ENCODE data around the gene NCKAP1. TPM values are rescaled to one million over a fixed set of nuclear protein-coding genes. Genes with fewer than 3 reads are reported as not detected.

The NCKAP1 gene
- total RNA-seq, 1 donor from 2014 or later, result 83.0 TPM

DNA sequence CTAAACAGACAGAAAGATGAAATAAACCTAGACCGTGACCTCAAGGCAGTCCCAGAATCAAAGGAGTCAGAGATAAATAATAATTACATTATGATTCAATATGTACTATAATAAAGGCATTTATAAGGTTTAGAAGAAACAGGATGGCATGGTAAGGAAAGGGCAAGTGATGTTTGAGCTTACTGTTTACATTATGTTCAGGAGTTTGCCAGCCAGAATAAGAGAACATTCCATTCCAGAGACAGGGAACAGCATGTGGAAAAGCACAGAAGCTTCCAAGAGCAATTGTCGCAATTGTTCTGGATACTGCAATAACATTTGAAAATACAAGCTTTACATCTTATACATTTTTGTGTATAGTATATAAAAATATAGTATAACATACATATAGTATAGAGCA lies 121.8 kb downstream of the NCKAP1 start:
- H3K27ac ChIP-seq (ENCODE audit: low read depth, low read length), result peak overlapping the region; percentile 85
- no peaks in the 10 kb centered on the region for H3K27me3 ChIP-seq (ENCODE audit: control insufficient read depth in 3 of 3, insufficient read depth in 3 of 3, low read length in 3 of 3)
- H3K9me3 ChIP-seq (ENCODE audit: control insufficient read depth in 3 of 3, low read length in 3 of 3), result no peaks in the 10 kb centered on the region
- peak overlapping the region in 1 of 3 donors; percentile 41 for H3K9ac ChIP-seq (ENCODE audit: low read depth in 1 of 3, low read length in 3 of 3)
- peaks cover 0 to 9% (median 3%) of the 10 kb centered on the region in 3 donors for H3K36me3 ChIP-seq (ENCODE audit: control insufficient read depth in 3 of 3, insufficient read depth in 3 of 3, low read length in 3 of 3)
- H3K4me1 ChIP-seq (ENCODE audit: control insufficient read depth in 3 of 3, insufficient read depth in 3 of 3, low read length in 3 of 3), result peaks cover 13 to 25% (median 22%) of the 10 kb centered on the region in 3 donors
- H3K4me3 ChIP-seq (ENCODE audit: low read length in 3 of 3), result peak overlapping the region in 1 of 3 donors; percentile 7

DNA sequence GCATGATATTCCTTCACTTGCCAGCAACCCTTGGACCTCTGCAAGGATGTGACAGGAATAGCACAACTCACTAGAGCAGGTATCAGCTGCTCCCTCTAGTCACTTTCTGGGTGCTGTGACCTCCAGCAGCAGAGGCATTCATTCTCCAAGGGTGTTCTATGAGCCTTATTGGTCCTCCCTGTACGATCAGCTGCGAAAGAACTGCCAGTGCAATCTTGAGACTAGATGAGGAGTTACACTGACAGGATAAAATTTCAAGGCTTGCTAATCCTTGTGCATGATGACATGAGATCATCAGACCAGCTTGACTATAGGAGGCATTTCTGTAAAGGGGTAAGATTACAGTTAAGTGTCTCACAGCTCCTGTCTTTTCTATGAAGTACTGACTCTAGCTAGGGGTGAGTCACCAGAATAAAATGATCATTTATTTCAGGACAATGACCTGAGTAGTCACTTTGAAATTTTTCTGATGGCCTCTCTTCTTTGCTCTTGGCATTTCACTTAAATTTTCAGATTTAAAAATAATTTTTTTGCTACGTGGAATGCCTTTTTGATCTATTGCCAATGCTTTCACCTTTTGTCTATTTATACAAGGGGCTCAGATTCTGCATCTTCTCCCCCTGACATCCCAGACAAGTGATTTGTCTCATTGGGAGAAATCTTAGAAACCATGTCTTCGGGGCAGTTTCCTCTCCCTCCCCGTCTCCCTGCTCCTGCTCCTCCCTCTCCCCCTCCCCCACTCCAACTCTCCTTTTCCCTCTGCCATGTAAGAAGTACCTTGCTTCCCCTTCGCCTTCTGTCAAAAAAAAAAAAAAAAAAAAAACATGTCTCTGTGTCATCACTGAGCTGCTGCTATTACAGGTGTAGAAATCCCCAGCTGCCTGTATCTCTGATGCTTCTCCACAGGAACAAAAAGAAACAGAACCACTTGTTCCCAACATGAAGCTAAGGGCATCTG lies 122.6 kb downstream of the NCKAP1 start:
- Histone ChIP-seq H3K4me3 (ENCODE audit: low read length in 3 of 3) (peak overlapping the region in 2 of 3 donors; percentile 7 to 39), H3K9me3 (ENCODE audit: control insufficient read depth in 3 of 3, low read length in 3 of 3) (no peaks in the 10 kb centered on the region), H3K27me3 (ENCODE audit: control insufficient read depth in 3 of 3, insufficient read depth in 3 of 3, low read length in 3 of 3) (no peaks in the 10 kb centered on the region), H3K36me3 (ENCODE audit: control insufficient read depth in 3 of 3, insufficient read depth in 3 of 3, low read length in 3 of 3) (peaks cover 0 to 9% (median 3%) of the 10 kb centered on the region in 3 donors), H3K4me1 (ENCODE audit: control insufficient read depth in 3 of 3, insufficient read depth in 3 of 3, low read length in 3 of 3) (peaks cover 13 to 27% (median 22%) of the 10 kb centered on the region in 3 donors), H3K27ac (ENCODE audit: low read depth, low read length) (peak overlapping the region; percentile 85), H3K9ac (ENCODE audit: low read depth in 1 of 3, low read length in 3 of 3) (peak overlapping the region in 2 of 3 donors; percentile 41 to 71)

DNA sequence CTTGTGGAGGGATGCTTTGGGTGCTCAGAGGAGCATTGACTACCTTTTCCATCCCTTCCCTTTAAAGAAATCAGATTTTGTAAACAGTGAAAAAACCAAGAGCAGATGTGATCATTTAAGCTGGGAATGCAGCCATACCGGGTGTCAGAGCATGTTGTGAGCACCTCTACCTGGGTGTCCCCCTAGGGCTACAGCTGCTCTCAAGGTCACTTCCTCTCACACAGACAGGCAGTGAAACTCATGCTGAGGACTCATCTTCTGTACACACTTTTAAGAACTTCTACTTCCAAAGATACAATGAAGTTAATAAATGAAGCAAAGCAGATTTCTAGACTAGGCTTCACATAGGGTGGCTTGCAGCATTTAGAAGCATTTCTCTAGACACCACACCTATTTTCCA lies 123.4 kb downstream of the NCKAP1 start:
- Histone ChIP-seq H3K9me3 (ENCODE audit: control insufficient read depth in 3 of 3, low read length in 3 of 3) (no peaks in the 10 kb centered on the region), H3K9ac (ENCODE audit: low read depth in 1 of 3, low read length in 3 of 3) (peak overlapping the region in 2 of 3 donors; percentile 17 to 71), H3K4me3 (ENCODE audit: low read length in 3 of 3) (no peak overlapping the region), H3K4me1 (ENCODE audit: control insufficient read depth in 3 of 3, insufficient read depth in 3 of 3, low read length in 3 of 3) (peaks cover 13 to 27% (median 22%) of the 10 kb centered on the region in 3 donors), H3K27ac (ENCODE audit: low read depth, low read length) (peak overlapping the region; percentile 85), H3K27me3 (ENCODE audit: control insufficient read depth in 3 of 3, insufficient read depth in 3 of 3, low read length in 3 of 3) (no peaks in the 10 kb centered on the region), H3K36me3 (ENCODE audit: control insufficient read depth in 3 of 3, insufficient read depth in 3 of 3, low read length in 3 of 3) (peaks cover 3 to 6% (median 4%) of the 10 kb centered on the region in 3 donors)

DNA sequence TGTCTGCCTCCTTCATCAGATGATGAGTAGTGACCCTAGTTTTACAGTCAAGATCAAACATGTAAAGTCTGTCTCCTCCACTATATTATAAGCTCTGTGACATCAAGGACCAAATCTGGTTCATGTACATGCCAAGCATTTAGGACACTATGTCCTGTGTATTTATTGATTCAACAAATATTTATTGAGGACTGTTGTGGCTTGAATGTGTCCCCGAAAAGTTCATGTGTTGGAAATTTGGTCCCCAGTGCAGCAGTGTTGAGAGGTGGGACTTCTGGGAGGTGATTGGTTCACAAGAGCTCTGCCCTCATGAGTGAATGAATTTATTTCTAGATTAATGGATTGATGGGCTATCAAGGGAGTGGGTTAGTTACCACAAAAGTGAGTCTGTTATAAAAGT lies 125.2 kb downstream of the NCKAP1 start:
- H3K4me3 ChIP-seq (ENCODE audit: low read length in 3 of 3), result no peak overlapping the region
- no peaks in the 10 kb centered on the region for H3K27me3 ChIP-seq (ENCODE audit: control insufficient read depth in 3 of 3, insufficient read depth in 3 of 3, low read length in 3 of 3)
- H3K4me1 ChIP-seq (ENCODE audit: control insufficient read depth in 3 of 3, insufficient read depth in 3 of 3, low read length in 3 of 3), result peaks cover 13 to 27% (median 22%) of the 10 kb centered on the region in 3 donors
- H3K9ac ChIP-seq (ENCODE audit: low read depth in 1 of 3, low read length in 3 of 3), result no peak overlapping the region
- H3K36me3 ChIP-seq (ENCODE audit: control insufficient read depth in 3 of 3, insufficient read depth in 3 of 3, low read length in 3 of 3), result peaks cover 3 to 6% (median 4%) of the 10 kb centered on the region in 3 donors
- H3K27ac ChIP-seq (ENCODE audit: low read depth, low read length), result no peak overlapping the region
- no peaks in the 10 kb centered on the region for H3K9me3 ChIP-seq (ENCODE audit: control insufficient read depth in 3 of 3, low read length in 3 of 3)

- Histone ChIP-seq H3K36me3 (ENCODE audit: control insufficient read depth in 3 of 3, insufficient read depth in 3 of 3, low read length in 3 of 3) (peaks cover 3 to 6% (median 4%) of the 10 kb centered on the region in 3 donors), H3K9me3 (ENCODE audit: control insufficient read depth in 3 of 3, low read length in 3 of 3) (no peaks in the 10 kb centered on the region), H3K4me3 (ENCODE audit: low read length in 3 of 3) (no peak overlapping the region), H3K27ac (ENCODE audit: low read depth, low read length) (no peak overlapping the region), H3K9ac (ENCODE audit: low read depth in 1 of 3, low read length in 3 of 3) (no peak overlapping the region), H3K4me1 (ENCODE audit: control insufficient read depth in 3 of 3, insufficient read depth in 3 of 3, low read length in 3 of 3) (peaks cover 9 to 29% (median 22%) of the 10 kb centered on the region in 3 donors), H3K27me3 (ENCODE audit: control insufficient read depth in 3 of 3, insufficient read depth in 3 of 3, low read length in 3 of 3) (no peaks in the 10 kb centered on the region)
These were observed 125.7 kb downstream of the NCKAP1 start for GRCh38 chr2:182912518-182912915.

DNA sequence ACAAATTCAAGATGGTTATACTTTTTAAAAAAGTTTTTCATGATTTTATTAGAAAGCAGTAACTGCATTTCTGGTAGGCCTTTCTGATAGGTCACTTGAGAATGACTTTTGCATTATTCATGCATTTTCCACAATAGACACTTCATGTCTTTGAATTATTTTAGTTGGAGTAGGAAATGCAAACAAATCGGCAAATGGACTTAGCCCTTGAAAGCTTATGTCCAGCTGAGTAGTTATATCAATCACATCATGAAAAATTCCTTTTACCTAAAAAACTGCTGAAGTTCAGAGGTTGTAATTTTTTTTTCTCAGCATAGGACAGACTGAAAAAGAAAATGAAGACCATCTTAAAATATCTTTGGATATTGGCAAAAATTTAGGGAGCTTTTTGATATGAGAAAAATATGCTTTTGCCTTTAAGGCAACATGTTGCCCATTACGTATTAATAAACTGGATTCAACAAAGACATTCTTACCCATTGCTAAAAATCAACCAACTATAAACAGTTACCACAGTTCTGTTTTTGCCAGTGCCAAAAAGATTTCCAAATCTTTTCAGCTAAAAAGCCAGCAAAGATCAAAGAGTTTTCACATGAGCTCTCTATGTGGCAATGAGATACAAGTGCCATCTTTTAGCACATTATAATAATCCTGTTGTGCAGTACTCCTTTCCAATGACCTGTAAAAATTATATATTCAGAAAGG lies 126.3 kb downstream of the NCKAP1 start:
- Histone ChIP-seq H3K9me3 (ENCODE audit: control insufficient read depth in 3 of 3, low read length in 3 of 3) (no peaks in the 10 kb centered on the region), H3K4me1 (ENCODE audit: control insufficient read depth in 3 of 3, insufficient read depth in 3 of 3, low read length in 3 of 3) (peaks cover 9 to 32% (median 27%) of the 10 kb centered on the region in 3 donors), H3K27me3 (ENCODE audit: control insufficient read depth in 3 of 3, insufficient read depth in 3 of 3, low read length in 3 of 3) (no peaks in the 10 kb centered on the region), H3K36me3 (ENCODE audit: control insufficient read depth in 3 of 3, insufficient read depth in 3 of 3, low read length in 3 of 3) (peaks cover 3 to 6% (median 4%) of the 10 kb centered on the region in 3 donors), H3K9ac (ENCODE audit: low read depth in 1 of 3, low read length in 3 of 3) (no peak overlapping the region), H3K4me3 (ENCODE audit: low read length in 3 of 3) (no peak overlapping the region), H3K27ac (ENCODE audit: low read depth, low read length) (no peak overlapping the region)

GRCh38 chr2:182910965-182911364 lies 127.3 kb downstream of the NCKAP1 start:
- Histone ChIP-seq H3K4me1 (ENCODE audit: control insufficient read depth in 3 of 3, insufficient read depth in 3 of 3, low read length in 3 of 3) (peaks cover 7 to 27% (median 26%) of the 10 kb centered on the region in 3 donors), H3K27me3 (ENCODE audit: control insufficient read depth in 3 of 3, insufficient read depth in 3 of 3, low read length in 3 of 3) (no peaks in the 10 kb centered on the region), H3K4me3 (ENCODE audit: low read length in 3 of 3) (no peak overlapping the region), H3K36me3 (ENCODE audit: control insufficient read depth in 3 of 3, insufficient read depth in 3 of 3, low read length in 3 of 3) (peaks cover 3 to 6% (median 4%) of the 10 kb centered on the region in 3 donors), H3K9ac (ENCODE audit: low read depth in 1 of 3, low read length in 3 of 3) (no peak overlapping the region), H3K27ac (ENCODE audit: low read depth, low read length) (no peak overlapping the region), H3K9me3 (ENCODE audit: control insufficient read depth in 3 of 3, low read length in 3 of 3) (no peaks in the 10 kb centered on the region)

GRCh38 chr2:182907081-182907830 lies 131.0 kb downstream of the NCKAP1 start:
- H3K27ac ChIP-seq (ENCODE audit: low read depth, low read length), result peak overlapping the region; percentile 75
- no peak overlapping the region for H3K4me3 ChIP-seq (ENCODE audit: low read length in 3 of 3)
- peaks cover 0 to 7% (median 5%) of the 10 kb centered on the region in 3 donors for H3K4me1 ChIP-seq (ENCODE audit: control insufficient read depth in 3 of 3, insufficient read depth in 3 of 3, low read length in 3 of 3)

GRCh38 chr2:182906454-182906853 lies 131.8 kb downstream of the NCKAP1 start:
- no peaks in the 10 kb centered on the region for H3K9me3 ChIP-seq (ENCODE audit: control insufficient read depth in 3 of 3, low read length in 3 of 3)
- no peak overlapping the region for H3K9ac ChIP-seq (ENCODE audit: low read depth in 1 of 3, low read length in 3 of 3)
- no peak overlapping the region for H3K4me3 ChIP-seq (ENCODE audit: low read length in 3 of 3)
- peak overlapping the region; percentile 75 for H3K27ac ChIP-seq (ENCODE audit: low read depth, low read length)
- no peaks in the 10 kb centered on the region for H3K27me3 ChIP-seq (ENCODE audit: control insufficient read depth in 3 of 3, insufficient read depth in 3 of 3, low read length in 3 of 3)
- peaks cover 0 to 7% (median 5%) of the 10 kb centered on the region in 3 donors for H3K4me1 ChIP-seq (ENCODE audit: control insufficient read depth in 3 of 3, insufficient read depth in 3 of 3, low read length in 3 of 3)
- peaks cover 0 to 4% (median 0%) of the 10 kb centered on the region in 3 donors for H3K36me3 ChIP-seq (ENCODE audit: control insufficient read depth in 3 of 3, insufficient read depth in 3 of 3, low read length in 3 of 3)

More at GRCh38 chr2:182907081-182907830, 131.0 kb downstream of the NCKAP1 start:
- no peaks in the 10 kb centered on the region for H3K9me3 ChIP-seq (ENCODE audit: control insufficient read depth in 3 of 3, low read length in 3 of 3)
- H3K27me3 ChIP-seq (ENCODE audit: control insufficient read depth in 3 of 3, insufficient read depth in 3 of 3, low read length in 3 of 3), result no peaks in the 10 kb centered on the region
- peaks cover 0 to 4% (median 0%) of the 10 kb centered on the region in 3 donors for H3K36me3 ChIP-seq (ENCODE audit: control insufficient read depth in 3 of 3, insufficient read depth in 3 of 3, low read length in 3 of 3)
- H3K9ac ChIP-seq (ENCODE audit: low read depth in 1 of 3, low read length in 3 of 3), result peak overlapping the region in 1 of 3 donors; percentile 62
